ENCODE results near the gene PIH1D1. TPM values are rescaled to one million over a fixed set of nuclear protein-coding genes. Genes with fewer than 3 reads are reported as not detected.

Gene PIH1D1
- total RNA-seq, 2 donors from 2014 or later = 147 to 150 TPM

DNA sequence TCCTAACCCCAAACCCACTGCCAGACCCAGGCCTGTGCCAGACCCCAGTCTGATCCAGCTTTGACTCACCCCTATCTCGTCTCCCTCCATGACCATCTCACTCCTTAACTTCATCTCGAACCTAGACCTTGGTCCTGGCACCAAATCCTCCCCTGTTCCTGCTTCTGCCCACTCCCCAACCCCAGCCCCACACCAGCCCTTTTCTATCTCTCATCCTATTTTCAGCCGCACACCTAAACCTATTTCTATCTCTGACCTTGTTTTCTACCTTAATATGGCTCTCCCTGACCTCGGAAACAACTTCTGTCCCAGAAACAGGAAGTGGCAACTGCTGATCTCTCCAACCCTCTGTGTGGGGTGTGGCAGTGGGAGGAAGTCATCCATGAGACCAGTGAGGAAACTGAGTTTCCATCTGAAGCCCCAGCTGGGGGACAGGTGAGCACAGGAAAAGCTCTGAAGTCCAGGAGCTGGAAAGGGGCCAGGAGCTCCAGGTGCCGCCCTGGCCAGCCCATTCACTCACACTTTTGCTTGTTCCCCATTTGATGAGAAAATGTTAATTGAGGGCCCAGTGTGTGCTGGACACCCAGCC is 42.1 kb downstream of the PIH1D1 start:
- H3K4me1 Mint-ChIP-seq = peaks cover 52% of the 10 kb centered on the region
- H3K27me3 Mint-ChIP-seq = no peaks in the 10 kb centered on the region
- H3K9me3 ChIP-seq (ENCODE audit: control insufficient read depth, low read length, poor library complexity, severe bottlenecking) = no peaks in the 10 kb centered on the region
- peak overlapping the region; percentile 95 for H3K27ac Mint-ChIP-seq
- DNase-seq = no peak
- peak; percentile 75 for ATAC-seq
- H3K4me3 Mint-ChIP-seq = peak overlapping the region; percentile 71
- peaks cover 2% of the 10 kb centered on the region for H3K36me3 Mint-ChIP-seq (ENCODE audit: low read depth)

- peaks cover 52% of the 10 kb centered on the region for H3K4me1 Mint-ChIP-seq
- peak overlapping the region; percentile 79 for H3K4me3 Mint-ChIP-seq
Measured at GRCh38 chr19:49408816-49409440, 42.7 kb downstream of the PIH1D1 start.

DNA sequence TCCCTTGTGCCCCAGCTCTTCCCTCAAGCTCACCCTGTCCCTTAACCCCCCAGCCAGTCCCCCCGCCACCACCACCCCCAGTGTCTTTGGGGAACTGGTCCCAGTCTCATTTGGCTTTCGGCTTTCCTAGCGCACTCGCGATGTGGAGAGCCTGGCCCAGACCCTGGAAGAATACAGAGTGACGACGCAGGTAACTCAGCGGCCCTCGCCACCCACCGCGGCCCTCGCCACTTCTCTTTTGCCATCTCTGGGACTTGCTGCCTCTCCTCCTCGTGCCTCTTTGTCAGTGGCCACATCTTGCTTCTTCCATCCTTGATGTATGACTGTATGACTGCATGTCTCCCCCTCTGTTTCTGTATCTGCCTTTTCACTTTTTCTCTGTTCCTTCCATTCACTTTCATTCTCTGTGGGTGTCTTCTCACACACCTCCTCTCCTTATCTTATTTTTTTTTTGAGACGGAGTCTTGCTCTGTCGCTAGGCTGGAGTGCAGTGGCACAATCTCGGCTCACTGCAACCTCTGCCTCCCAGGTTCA is 44.1 kb downstream of the PIH1D1 start:
- Mint-ChIP-seq H3K36me3 (ENCODE audit: low read depth) (peaks cover 2% of the 10 kb centered on the region), H3K27ac (peak overlapping the region; percentile 95), H3K27me3 (no peaks in the 10 kb centered on the region), H3K4me3 (peak overlapping the region; percentile 79), H3K4me1 (peaks cover 51% of the 10 kb centered on the region)
- DNase-seq = no peak
- no peaks in the 10 kb centered on the region for H3K9me3 ChIP-seq (ENCODE audit: control insufficient read depth, low read length, poor library complexity, severe bottlenecking)
- no peak for ATAC-seq

More at GRCh38 chr19:49408816-49409440, 42.7 kb downstream of the PIH1D1 start:
- Mint-ChIP-seq H3K27ac (peak overlapping the region; percentile 95), H3K36me3 (ENCODE audit: low read depth) (peaks cover 2% of the 10 kb centered on the region), H3K27me3 (no peaks in the 10 kb centered on the region)
- DNase-seq = no peak
- H3K9me3 ChIP-seq (ENCODE audit: control insufficient read depth, low read length, poor library complexity, severe bottlenecking) = no peaks in the 10 kb centered on the region
- ATAC-seq = no peak

DNA sequence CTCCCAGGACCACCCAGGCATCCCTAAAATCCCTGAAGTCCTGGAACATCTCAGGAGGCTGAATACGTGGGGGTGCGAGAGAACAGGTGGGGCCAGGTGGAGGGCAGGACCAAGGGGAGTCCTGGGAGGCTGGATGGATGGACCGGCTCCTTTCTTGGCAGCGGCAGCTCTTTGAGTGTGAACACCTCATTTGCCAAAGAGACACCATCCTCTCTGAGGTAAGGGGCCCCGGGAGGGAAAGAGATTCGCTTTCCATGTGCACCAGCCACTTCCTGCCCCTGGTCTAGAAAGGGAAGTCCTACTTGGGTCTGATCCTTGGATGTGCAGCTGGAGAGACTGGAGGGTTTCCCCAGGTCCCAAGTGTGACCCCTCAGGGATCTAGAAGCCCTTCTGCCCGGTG is 44.5 kb downstream of the PIH1D1 start:
- Mint-ChIP-seq H3K27me3 (no peaks in the 10 kb centered on the region), H3K36me3 (ENCODE audit: low read depth) (peaks cover 2% of the 10 kb centered on the region), H3K27ac (peak overlapping the region; percentile 95), H3K4me1 (peaks cover 47% of the 10 kb centered on the region), H3K4me3 (no peak overlapping the region)
- H3K9me3 ChIP-seq (ENCODE audit: control insufficient read depth, low read length, poor library complexity, severe bottlenecking) = no peaks in the 10 kb centered on the region
- no peak for DNase-seq
- ATAC-seq = no peak

DNA sequence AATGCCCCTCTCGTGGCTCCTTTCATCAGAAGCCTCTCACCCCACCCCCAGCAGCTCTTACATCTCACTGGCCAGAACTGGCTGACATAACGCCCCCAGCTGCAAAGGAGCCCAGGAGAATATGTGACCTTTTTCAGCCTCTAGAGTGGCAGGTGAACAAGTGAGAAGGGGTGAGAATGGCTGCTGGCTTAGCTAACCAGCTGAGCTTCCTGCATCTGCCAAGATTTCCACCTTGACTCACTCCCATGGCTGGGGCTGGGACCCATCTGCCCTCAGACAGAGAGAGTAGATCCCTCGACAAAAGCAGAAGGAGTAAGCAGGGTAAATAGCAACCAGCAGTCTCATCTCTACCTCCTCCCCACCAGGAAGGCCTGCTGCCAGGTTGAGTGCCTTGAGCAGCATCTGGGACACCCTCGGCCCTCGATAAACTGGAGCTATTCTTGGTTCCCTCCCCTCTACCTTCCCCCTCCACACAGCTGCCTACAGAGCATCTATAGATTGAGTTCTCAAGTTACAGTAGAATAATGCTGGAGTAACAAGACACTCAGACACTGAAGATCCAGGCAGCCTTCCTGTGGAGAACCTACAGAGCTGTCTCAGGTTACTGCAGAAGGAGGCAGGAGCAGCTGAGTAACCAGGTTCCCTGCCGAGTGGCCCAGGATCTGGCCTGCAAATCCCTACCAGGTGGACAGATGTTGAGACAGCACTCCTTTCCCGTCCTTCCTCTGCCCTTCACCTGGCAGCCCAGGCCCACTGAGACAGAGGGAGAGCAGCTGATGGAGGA is 48.0 kb downstream of the PIH1D1 start:
- DNase-seq = no peak
- H3K4me3 Mint-ChIP-seq = no peak overlapping the region
- peaks cover 2% of the 10 kb centered on the region for H3K36me3 Mint-ChIP-seq (ENCODE audit: low read depth)
- peaks cover 24% of the 10 kb centered on the region for H3K4me1 Mint-ChIP-seq
- no peaks in the 10 kb centered on the region for H3K9me3 ChIP-seq (ENCODE audit: control insufficient read depth, low read length, poor library complexity, severe bottlenecking)
- ATAC-seq = no peak
- no peaks in the 10 kb centered on the region for H3K27me3 Mint-ChIP-seq
- peak overlapping the region; percentile 67 for H3K27ac Mint-ChIP-seq

DNA sequence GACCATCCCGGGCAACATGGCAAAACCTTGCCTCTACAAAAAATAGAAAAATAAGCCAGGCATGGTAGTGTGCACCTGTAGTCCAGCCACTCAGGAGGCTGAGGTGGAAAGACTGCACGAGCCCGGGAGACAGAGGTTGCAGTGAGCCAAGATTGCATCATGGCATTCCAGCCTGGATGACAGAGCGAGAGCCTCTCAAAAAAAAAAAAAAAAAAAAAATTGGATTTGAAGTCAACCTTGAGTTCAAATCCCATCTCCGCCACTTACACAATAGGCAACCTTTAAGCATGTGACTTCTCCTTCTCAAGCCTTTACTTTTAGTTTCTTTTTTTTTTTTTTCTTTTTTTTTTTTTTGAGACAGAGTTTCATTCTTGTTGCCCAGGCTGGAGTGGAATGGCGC is 51.6 kb downstream of the PIH1D1 start:
- Mint-ChIP-seq H3K36me3 (ENCODE audit: low read depth) (peaks cover 3% of the 10 kb centered on the region), H3K4me1 (peaks cover 21% of the 10 kb centered on the region), H3K4me3 (no peak overlapping the region), H3K27me3 (no peaks in the 10 kb centered on the region), H3K27ac (no peak overlapping the region)
- DNase-seq = no peak
- no peaks in the 10 kb centered on the region for H3K9me3 ChIP-seq (ENCODE audit: control insufficient read depth, low read length, poor library complexity, severe bottlenecking)
- no peak for ATAC-seq

DNA sequence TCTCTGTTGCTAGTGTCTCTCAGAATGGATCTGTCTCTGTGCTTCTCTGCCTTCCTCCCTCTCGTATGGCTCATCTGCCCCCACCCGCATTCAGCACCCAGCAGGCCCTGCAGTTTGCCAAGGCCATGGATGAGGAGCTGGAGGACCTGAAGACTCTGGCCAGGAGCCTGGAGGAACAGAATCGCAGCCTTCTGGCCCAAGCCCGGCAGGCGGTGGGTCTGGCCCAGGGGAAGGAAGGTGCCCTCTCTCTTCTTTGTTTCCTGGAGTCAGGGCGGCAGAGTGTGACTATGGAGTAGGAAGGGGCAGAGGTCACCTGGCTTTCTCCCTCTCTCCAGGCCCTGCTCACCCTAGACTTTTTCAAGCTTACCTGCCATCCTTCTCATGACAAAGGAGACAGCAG is 52.7 kb downstream of the PIH1D1 start:
- ATAC-seq (no peak), DNase-seq (no peak)
- Mint-ChIP-seq H3K4me3 (peak overlapping the region; percentile 63), H3K4me1 (peaks cover 23% of the 10 kb centered on the region), H3K27ac (peak overlapping the region; percentile 83), H3K36me3 (ENCODE audit: low read depth) (peaks cover 3% of the 10 kb centered on the region), H3K27me3 (no peaks in the 10 kb centered on the region)
- no peaks in the 10 kb centered on the region for H3K9me3 ChIP-seq (ENCODE audit: control insufficient read depth, low read length, poor library complexity, severe bottlenecking)

DNA sequence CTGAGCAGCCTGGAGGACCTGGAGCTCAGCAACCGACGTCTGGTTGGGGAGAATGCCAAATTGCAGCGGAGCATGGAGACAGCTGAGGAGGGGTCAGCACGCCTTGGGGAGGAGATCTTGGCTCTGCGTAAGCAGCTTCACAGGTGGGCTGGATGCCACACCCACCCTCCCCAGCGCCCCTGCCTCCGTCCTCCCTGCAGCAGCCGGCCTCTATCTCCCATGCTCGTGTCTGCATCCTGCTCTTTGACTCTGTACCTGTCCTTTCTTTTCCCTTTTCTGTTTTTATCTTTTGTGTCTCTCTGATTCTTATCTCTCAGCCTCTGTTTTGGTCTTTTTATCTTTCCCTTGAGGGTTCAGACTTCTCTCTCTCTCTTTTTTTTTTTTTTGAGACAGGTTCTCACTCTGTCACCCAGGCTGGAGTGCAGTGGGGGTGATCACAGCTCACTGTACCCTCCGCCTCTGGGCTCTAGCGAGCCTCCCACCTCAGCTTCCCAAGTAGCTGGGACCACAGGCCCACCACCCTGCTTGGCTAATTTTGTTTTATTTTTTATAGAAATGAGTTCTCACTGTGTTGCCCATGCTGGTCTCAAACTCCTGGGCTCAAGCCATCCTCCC is 53.5 kb downstream of the PIH1D1 start:
- ATAC-seq (peak; percentile 30), DNase-seq (no peak)
- Mint-ChIP-seq H3K27me3 (no peaks in the 10 kb centered on the region), H3K4me3 (peak overlapping the region; percentile 63), H3K27ac (peak overlapping the region; percentile 83), H3K36me3 (ENCODE audit: low read depth) (peaks cover 3% of the 10 kb centered on the region), H3K4me1 (peaks cover 20% of the 10 kb centered on the region)
- no peaks in the 10 kb centered on the region for H3K9me3 ChIP-seq (ENCODE audit: control insufficient read depth, low read length, poor library complexity, severe bottlenecking)

- H3K9me3 ChIP-seq (ENCODE audit: control insufficient read depth, low read length, poor library complexity, severe bottlenecking) = no peaks in the 10 kb centered on the region
- Mint-ChIP-seq H3K27me3 (no peaks in the 10 kb centered on the region), H3K4me1 (peaks cover 24% of the 10 kb centered on the region), H3K36me3 (ENCODE audit: low read depth) (peaks cover 3% of the 10 kb centered on the region), H3K27ac (no peak overlapping the region), H3K4me3 (no peak overlapping the region)
- DNase-seq = no peak
- no peak for ATAC-seq
Measured at GRCh38 chr19:49396738-49397505, 54.7 kb downstream of the PIH1D1 start.

Other genes starting within 250 kb of the PIH1D1 start
- gene SLC6A16, start 126.6 kb downstream of the PIH1D1 start, total RNA-seq = 1 to 10 TPM; 3.1 to 3.7 TPM
- 100 to 1,000 TPM; 288 to 373 TPM for gene CD37, start 116.4 kb downstream of the PIH1D1 start, total RNA-seq
- under 1 TPM in 1 of 2 donors, not detected in 1; 0.17 TPM for gene TEAD2, start 89.4 kb downstream of the PIH1D1 start, total RNA-seq
- not detected for gene DKKL1, start 87.9 kb downstream of the PIH1D1 start, total RNA-seq
- under 1 TPM in 1 of 2 donors, not detected in 1; 0.86 TPM for gene KASH5, start 63.6 kb downstream of the PIH1D1 start, total RNA-seq
- gene PTH2, start 28.4 kb downstream of the PIH1D1 start, total RNA-seq = not detected
- not detected for gene GFY, start 26.4 kb downstream of the PIH1D1 start, total RNA-seq
- not detected for gene SLC17A7, start 10.3 kb downstream of the PIH1D1 start, total RNA-seq
- gene ALDH16A1, start 1.4 kb upstream of the PIH1D1 start, total RNA-seq = 10 to 100 TPM; 34.8 to 38.0 TPM
- 100 to 1,000 TPM; 349 to 455 TPM for gene FLT3LG, start 22.4 kb upstream of the PIH1D1 start, total RNA-seq
- gene RPL13A, start 35.8 kb upstream of the PIH1D1 start, total RNA-seq = 1,000 to 10,000 TPM; 5,253 to 5,291 TPM
- gene RPS11, start 44.6 kb upstream of the PIH1D1 start, total RNA-seq = 1,000 to 10,000 TPM; 2,538 to 2,634 TPM
- 10 to 100 TPM; 18.7 to 24.6 TPM for gene FCGRT, start 60.8 kb upstream of the PIH1D1 start, total RNA-seq
- gene RCN3, start 76.2 kb upstream of the PIH1D1 start, total RNA-seq = 1 to 10 TPM in 1 of 2 donors, under 1 TPM in 1; 0.97 to 1.3 TPM
- 100 to 1,000 TPM; 161 to 195 TPM for gene NOSIP, start 128.7 kb upstream of the PIH1D1 start, total RNA-seq
- 1 to 10 TPM; 1.1 to 1.3 TPM for gene PRRG2, start 129.5 kb upstream of the PIH1D1 start, total RNA-seq
- 10 to 100 TPM; 44.6 to 50.7 TPM for gene PRR12, start 139.4 kb upstream of the PIH1D1 start, total RNA-seq
- 1 to 10 TPM; 6.6 to 9.1 TPM for gene RRAS, start 188.3 kb upstream of the PIH1D1 start, total RNA-seq
- gene SCAF1, start 190.4 kb upstream of the PIH1D1 start, total RNA-seq = 10 to 100 TPM; 34.1 to 36.3 TPM
- 100 to 1,000 TPM; 162 to 181 TPM for gene IRF3, start 214.0 kb upstream of the PIH1D1 start, total RNA-seq
- 10 to 100 TPM; 10.2 to 15.6 TPM for gene BCL2L12, start 214.1 kb upstream of the PIH1D1 start, total RNA-seq
- 10 to 100 TPM; 83.9 to 97.7 TPM for gene PRMT1, start 225.5 kb upstream of the PIH1D1 start, total RNA-seq
- 1 to 10 TPM; 2.8 to 2.9 TPM for gene ADM5, start 237.8 kb upstream of the PIH1D1 start, total RNA-seq
- gene CPT1C, start 239.3 kb upstream of the PIH1D1 start, total RNA-seq = 1 to 10 TPM in 1 of 2 donors, under 1 TPM in 1; 0.31 to 1.0 TPM